CD4-positive, alpha-beta T cell (primary cell): ENCODE results near the gene GSTM4. TPM values are rescaled to one million over a fixed set of nuclear protein-coding genes. Genes with fewer than 3 reads are reported as not detected.
"Not testable (repeated sequence)": the region's sequence is repeated elsewhere in the genome, so short reads cannot be mapped to it uniquely, and the experiment has no call there.

ENCODE experiments used
- ATAC-seq: fragments of 200-7000 bp; cut with Tn5 transposase; one replicate; pipeline ENCODE4 v1.10.0; 2022; ENCODE audit warnings: mild to moderate bottlenecking; ENCODE audit not compliant: poor library complexity
- CTCF ChIA-PET: fragments of 350-600 bp; sonication (Branson Sonifier 250); formaldehyde crosslinking; loops from one replicate; lab custom pipeline; 2021; ENCODE audit warnings: antibody characterized with exemption, inconsistent platforms; lab: Charles Lee
- POLR2A ChIA-PET: fragments of 350-600 bp; sonication (Branson Sonifier 250); formaldehyde crosslinking; loops from one replicate; lab custom pipeline; 2021; ENCODE audit warnings: antibody characterized with exemption, inconsistent platforms; lab: Charles Lee
- DNase-seq, 14 experiments: peaks; one replicate each; pipeline ENCODE4 v3.0.0-alpha.2; 2013 to 2020; ENCODE audit warnings: mixed read lengths in 2 of 14
- H3K27ac ChIP-seq, 2 donors: one replicate each; pipeline versions ENCODE4 v1.5.1 to v1.7.0; 2013; ENCODE audit warnings: low read length in 2 of 2, low read depth in 1 of 2, mild to moderate bottlenecking in 1 of 2
- H3K27me3 ChIP-seq, 2 experiments: 1 replicate in 1 of 2; 2 replicates in 1 of 2; pipeline versions ENCODE4 v1.6.1 to v1.7.0; 2013; ENCODE audit warnings: low read length in 2 of 2, control low read depth in 1 of 2, mild to moderate bottlenecking in 1 of 2, moderate library complexity in 1 of 2; ENCODE audit not compliant: insufficient read depth in 2 of 2, control insufficient read depth in 1 of 2
- H3K36me3 ChIP-seq: one replicate; pipeline ENCODE4 v1.6.1; 2013; ENCODE audit warnings: low read length, control low read depth; ENCODE audit not compliant: insufficient read depth
- H3K4me1 ChIP-seq: one replicate; pipeline ENCODE4 v1.6.1; 2013; ENCODE audit warnings: low read length, control low read depth; ENCODE audit not compliant: insufficient read depth
- H3K4me3 ChIP-seq: one replicate; pipeline ENCODE4 v1.5.1; 2013; ENCODE audit warnings: mild to moderate bottlenecking, low read length, moderate library complexity
- H3K9me3 ChIP-seq, 2 experiments: 1 replicate in 1 of 2; 2 replicates in 1 of 2; pipeline versions ENCODE4 v1.6.1 to v1.7.0; 2013; ENCODE audit warnings: low read length in 2 of 2, mild to moderate bottlenecking in 2 of 2, control low read depth in 1 of 2, moderate library complexity in 1 of 2; ENCODE audit not compliant: control insufficient read depth in 1 of 2, insufficient read depth in 1 of 2
- H3K27ac Mint-ChIP-seq: one replicate; pipeline ENCODE4 v1.8.0; 2020; ENCODE audit warnings: mixed read lengths
- H3K27me3 Mint-ChIP-seq: one replicate; pipeline ENCODE4 v1.8.0; 2021; ENCODE audit warnings: mixed read lengths
- H3K36me3 Mint-ChIP-seq: one replicate; pipeline ENCODE4 v1.8.0; 2021; ENCODE audit warnings: low read depth, mixed read lengths
- H3K4me1 Mint-ChIP-seq: one replicate; pipeline ENCODE4 v1.8.0; 2021; ENCODE audit warnings: low read depth, mixed read lengths
- H3K4me3 Mint-ChIP-seq: one replicate; pipeline ENCODE4 v1.8.0; 2020; ENCODE audit warnings: mild to moderate bottlenecking, mixed read lengths
- H3K9me3 Mint-ChIP-seq: one replicate; pipeline ENCODE4 v1.8.0; 2020; ENCODE audit warnings: mixed read lengths
- CTCF ChIP-seq: fragments of 200-600 bp; IDR thresholded peaks from one replicate; pipeline ENCODE4 v1.8.0; 2022; ENCODE audit warnings: antibody characterized with exemption, mild to moderate bottlenecking
- intact Hi-C, 2 experiments: fragments of 100-400 bp; cut with DNase I in 1 of 2; cut with micrococcal nuclease in 1 of 2; formaldehyde crosslinking; loops; one replicate each; pipeline versions ENCODE4 v1.15.1 to v1.9.0; 2023 to 2025; cut with DNase I, micrococcal nuclease
- total RNA-seq, 174 experiments: library from RNA in 2 of 174; stranded (reverse) in 2 of 174; gene quantifications; one replicate each; pipeline ENCODE4 v1.2.3 and lab custom pipeline; 2021 to 2026

Gene GSTM4
- total RNA-seq, 2 experiments from 2014 or later, result 17.7 to 20.7 TPM

- Mint-ChIP-seq H3K4me3 (no peak overlapping the region), H3K27ac (no peak overlapping the region), H3K27me3 (no peaks in the 10 kb centered on the region), H3K9me3 (no peaks in the 10 kb centered on the region), H3K36me3 (peaks cover 54% of the 10 kb centered on the region), H3K4me1 (peaks cover 30% of the 10 kb centered on the region)
- ATAC-seq, result no peak
- TF ChIP-seq CTCF, result no peak
- Histone ChIP-seq H3K36me3 (no peaks in the 10 kb centered on the region), H3K9me3 (no peaks in the 10 kb centered on the region), H3K27ac (no peak overlapping the region), H3K4me1 (peaks cover 16% of the 10 kb centered on the region), H3K4me3 (no peak overlapping the region), H3K27me3 (no peaks in the 10 kb centered on the region)
- DNase-seq, result peak in 1 of 14 experiments; percentile 8
- intact Hi-C loops, result loop anchor here in 1 of 2 experiments (5.0 kb wide), 1 partner anchor 48 kb away; no protein-coding TSS in a partner anchor
- ChIA-PET POLR2A (no interaction called here), CTCF (no interaction called here)
Observed at GRCh38 chr1:109659997-109660690, 4.2 kb downstream of the GSTM4 start.

- H3K27me3 ChIP-seq, POLR2A ChIA-PET, H3K4me3 Mint-ChIP-seq, H3K36me3 ChIP-seq, H3K9me3 Mint-ChIP-seq, H3K27ac Mint-ChIP-seq, H3K9me3 ChIP-seq, DNase-seq, CTCF ChIA-PET, H3K4me3 ChIP-seq, H3K27me3 Mint-ChIP-seq, ATAC-seq, H3K27ac ChIP-seq: not testable (repeated sequence)
- peaks cover 10% of the 10 kb centered on the region for H3K4me1 ChIP-seq
- peaks cover 25% of the 10 kb centered on the region for H3K4me1 Mint-ChIP-seq
- H3K36me3 Mint-ChIP-seq, result peaks cover 51% of the 10 kb centered on the region
- intact Hi-C loops, result loop anchor here in 1 of 2 experiments (5.0 kb wide), 1 partner anchor 48 kb away; no protein-coding TSS in a partner anchor
Observed at GRCh38 chr1:109660691-109661026, 4.8 kb downstream of the GSTM4 start.

GRCh38 chr1:109661391-109661790 lies 5.5 kb downstream of the GSTM4 start:
- Histone ChIP-seq H3K4me1 (peaks cover 4% of the 10 kb centered on the region), H3K9me3 (no peaks in the 10 kb centered on the region), H3K27me3 (no peaks in the 10 kb centered on the region), H3K36me3 (no peaks in the 10 kb centered on the region), H3K4me3 (no peak overlapping the region), H3K27ac (no peak overlapping the region)
- ChIA-PET POLR2A (no interaction called here), CTCF (interaction anchor here (0.9 kb wide), 1 partner anchor 21 kb away, joined by 3 read pairs; no protein-coding TSS in a partner anchor)
- peaks cover 44% of the 10 kb centered on the region for H3K36me3 Mint-ChIP-seq
- no peak for TF ChIP-seq CTCF
- intact Hi-C loops, result loop anchor here in 1 of 2 experiments (5.0 kb wide), 1 partner anchor 49 kb away; no protein-coding TSS in a partner anchor
- H3K9me3 Mint-ChIP-seq, result no peaks in the 10 kb centered on the region
- no peak overlapping the region for H3K27ac Mint-ChIP-seq
- no peak for ATAC-seq
- H3K4me1 Mint-ChIP-seq, result peaks cover 18% of the 10 kb centered on the region
- H3K4me3 Mint-ChIP-seq, result no peak overlapping the region
- no peaks in the 10 kb centered on the region for H3K27me3 Mint-ChIP-seq
- peak in 1 of 14 experiments; percentile 1 for DNase-seq
